Myocyte (in vitro differentiated cells): ENCODE results near the gene ITGB1BP1. TPM values are rescaled to one million over a fixed set of nuclear protein-coding genes. Genes with fewer than 3 reads are reported as not detected.

Experiments used
- total RNA-seq: library from RNA; depleted of rRNA; stranded (reverse); fragments of >200 nt; gene quantifications from 2 replicates; pipeline ENCODE4 v1.2.3, GENCODE V29; 2014

Gene ITGB1BP1
- total RNA-seq, 1 donor from 2014 or later, result 45.9 TPM

Other genes starting within 250 kb of the ITGB1BP1 start
- gene ASAP2, start 216.7 kb downstream of the ITGB1BP1 start, total RNA-seq, result 23.7 and 28.0 TPM in 2 replicates
- gene CPSF3, start 126 bp upstream of the ITGB1BP1 start, total RNA-seq, result 44.0 and 45.3 TPM in 2 replicates
- 71.4 and 81.8 TPM in 2 replicates for gene IAH1, start 51.0 kb upstream of the ITGB1BP1 start, total RNA-seq
- gene ADAM17, start 132.3 kb upstream of the ITGB1BP1 start, total RNA-seq, result 45.7 and 64.9 TPM in 2 replicates
- 194 and 222 TPM in 2 replicates for gene YWHAQ, start 207.5 kb upstream of the ITGB1BP1 start, total RNA-seq